HCT116 (cell line): ENCODE results near the gene ADGRG1. TPM values are rescaled to one million over a fixed set of nuclear protein-coding genes. Genes with fewer than 3 reads are reported as not detected.

Experiments used
- ATAC-seq: fragments of 200-7000 bp; cut with Tn5 transposase; 2 replicates; pipeline ENCODE4 v1.9.1; 2020; ENCODE audit warnings: mild to moderate bottlenecking, moderate library complexity
- BruUV-seq: library from RNA; stranded (reverse); fragments of 400-500 nt; replicated peaks from 2 replicates; lab custom pipeline; 2021; lab: Mats Ljungman, UMichigan
- CTCF ChIA-PET: fragments of 300-600 bp; sonication (Branson Sonifier 250); formaldehyde crosslinking; loops from one replicate; lab custom pipeline; 2021; ENCODE audit warnings: antibody characterized with exemption; lab: Charles Lee
- POLR2A ChIA-PET: fragments of 300-600, 350-600 bp; sonication (Branson Sonifier 250); formaldehyde crosslinking; loops from one replicate; lab custom pipeline; 2021; ENCODE audit warnings: antibody characterized with exemption; lab: Charles Lee
- RAD21 ChIA-PET, 2 experiments: fragments of 300-600 bp; sonication (Branson Sonifier 250); formaldehyde crosslinking; loops; one replicate each; lab custom pipeline; 2023; ENCODE audit warnings: low total read pairs in 2 of 2; ENCODE audit not compliant: uncharacterized antibody in 2 of 2, unreplicated experiment in 2 of 2, low non-redundant PET in 1 of 2; lab: Charles Lee
- DNase-seq: peaks from one replicate; pipeline ENCODE4 v3.0.0-alpha.2; 2010; ENCODE audit warnings: low read depth, low spot score
- H2AFZ ChIP-seq: fragments of 200-600 bp; shearing (Covaris generic), sonication (generic); 2 replicates; pipeline ENCODE4 v1.6.1; 2017; ENCODE audit warnings: low read depth, mixed run types, mixed read lengths, antibody characterized with exemption, low read length; ENCODE audit not compliant: poor library complexity, severe bottlenecking
- H3K27ac ChIP-seq: 2 replicates; pipeline ENCODE4 v1.5.1; 2012; ENCODE audit warnings: low read depth, low read length
- H3K27me3 ChIP-seq: fragments of 200-600 bp; sonication (generic); 2 replicates; pipeline ENCODE4 v1.6.1; 2016; ENCODE audit warnings: mixed run types, low read length, mixed read lengths; ENCODE audit not compliant: insufficient read depth
- H3K36me3 ChIP-seq, 2 experiments: fragments of 200-500 bp in 1 of 2; fragments of 200-600 bp in 1 of 2; sonication (Bioruptor generic) in 1 of 2; sonication (generic) in 1 of 2; 2 replicates each; pipeline versions ENCODE4 v1.5.1 to v1.6.1; 2014 to 2016; ENCODE audit warnings: low read length in 2 of 2, inconsistent platforms in 1 of 2, mixed read lengths in 1 of 2, mixed run types in 1 of 2; ENCODE audit not compliant: insufficient read depth in 2 of 2, control insufficient read depth in 1 of 2
- H3K4me1 ChIP-seq, 2 experiments: fragments of 200-600 bp in 1 of 2; sonication (generic) in 1 of 2; 2 replicates each; pipeline versions ENCODE4 v1.5.1 to v1.6.1; 2012 to 2017; ENCODE audit warnings: low read length in 2 of 2, inconsistent platforms in 1 of 2, mild to moderate bottlenecking in 1 of 2, mixed read lengths in 1 of 2, mixed run types in 1 of 2, moderate library complexity in 1 of 2; ENCODE audit not compliant: insufficient read depth in 2 of 2, control insufficient read depth in 1 of 2
- H3K4me2 ChIP-seq: fragments of 200-600 bp; sonication (generic); 2 replicates; pipeline ENCODE4 v1.6.1; 2017; ENCODE audit warnings: mixed run types, low read length, mixed read lengths
- H3K4me3 ChIP-seq, 2 experiments: fragments of 200-600 bp in 1 of 2; sonication (generic) in 1 of 2; replicated peaks in 1 of 2; 2 replicates each; pipeline ENCODE4 v1.5.1; 2011 to 2016; ENCODE audit warnings: low read length in 2 of 2, control low read depth in 1 of 2, low read depth in 1 of 2, mild to moderate bottlenecking in 1 of 2, mixed read lengths in 1 of 2, mixed run types in 1 of 2
- H3K79me2 ChIP-seq: fragments of 200-600 bp; sonication (generic); 2 replicates; pipeline ENCODE4 v1.6.1; 2017; ENCODE audit warnings: mild to moderate bottlenecking, mixed run types, low read length, moderate library complexity, mixed read lengths; ENCODE audit not compliant: insufficient read depth
- H3K9ac ChIP-seq: fragments of 200-600 bp; sonication (generic); 2 replicates; pipeline ENCODE4 v1.6.1; 2016; ENCODE audit warnings: low read length, mixed read lengths
- H3K9me2 ChIP-seq: fragments of 200-600 bp; sonication (generic), shearing (Covaris generic); 2 replicates; pipeline ENCODE4 v1.6.1; 2017; ENCODE audit warnings: mixed run types, mild to moderate bottlenecking, moderate library complexity; ENCODE audit not compliant: insufficient read depth
- H3K9me3 ChIP-seq, 2 experiments: fragments of 200-500 bp in 1 of 2; fragments of 200-600 bp in 1 of 2; sonication (Bioruptor generic) in 1 of 2; sonication (generic) in 1 of 2; 2 replicates each; pipeline ENCODE4 v1.6.1; 2014 to 2017; ENCODE audit warnings: low read length in 2 of 2, mixed read lengths in 2 of 2, inconsistent platforms in 1 of 2, low read depth in 1 of 2, mild to moderate bottlenecking in 1 of 2, mixed run types in 1 of 2, moderate library complexity in 1 of 2; ENCODE audit not compliant: control insufficient read depth in 1 of 2, insufficient read depth in 1 of 2
- H4K20me1 ChIP-seq: fragments of 200-600 bp; sonication (generic), shearing (Covaris generic); 2 replicates; pipeline ENCODE4 v1.6.1; 2017; ENCODE audit warnings: mixed run types, mild to moderate bottlenecking, moderate library complexity; ENCODE audit not compliant: insufficient read depth
- CBX3 ChIP-seq: IDR thresholded peaks from 2 replicates; pipeline ENCODE4 v1.6.1; 2012; ENCODE audit warnings: low read depth
- CEBPB ChIP-seq: IDR thresholded peaks from 2 replicates; pipeline ENCODE4 v1.6.1; 2012; ENCODE audit warnings: low read depth
- EGR1 ChIP-seq: IDR thresholded peaks from 2 replicates; pipeline ENCODE4 v1.6.1; 2012; ENCODE audit warnings: low read depth
- EZH2phosphoT487 ChIP-seq: fragments of 200-600 bp; IDR thresholded peaks from 2 replicates; pipeline ENCODE4 v1.6.1; 2018; ENCODE audit warnings: antibody characterized with exemption, borderline replicate concordance
- JUND ChIP-seq: IDR thresholded peaks from 2 replicates; pipeline ENCODE4 v1.6.1; 2012
- POLR2AphosphoS5 ChIP-seq: IDR thresholded peaks from 2 replicates; pipeline ENCODE4 v1.6.1; 2011; ENCODE audit warnings: mild to moderate bottlenecking, low read depth, low read length, moderate library complexity
- TCF7L2 ChIP-seq: IDR thresholded peaks from 2 replicates; pipeline ENCODE4 v1.7.0; 2011; ENCODE audit warnings: borderline replicate concordance, inconsistent platforms; ENCODE audit not compliant: insufficient read depth, insufficient read length; ENCODE audit errors: extremely low read depth
- ZNF274 ChIP-seq: fragments of 200-500 bp; sonication (Bioruptor generic); IDR thresholded peaks from 2 replicates; pipeline ENCODE4 v1.6.1; 2014; ENCODE audit warnings: mild to moderate bottlenecking, low read depth, low read length, inconsistent platforms
- intact Hi-C: fragments of 100-400 bp; cut with micrococcal nuclease; formaldehyde crosslinking; loops from 2 replicates; pipeline ENCODE4 v1.10.0; 2022
- total RNA-seq: library from RNA; stranded (reverse); gene quantifications from one replicate; pipeline ENCODE4 v1.2.1, GENCODE V29; 2021; ENCODE audit not compliant: unreplicated experiment

ADGRG1 gene
- total RNA-seq, 1 experiment from 2014 or later = 36.4 TPM

DNA sequence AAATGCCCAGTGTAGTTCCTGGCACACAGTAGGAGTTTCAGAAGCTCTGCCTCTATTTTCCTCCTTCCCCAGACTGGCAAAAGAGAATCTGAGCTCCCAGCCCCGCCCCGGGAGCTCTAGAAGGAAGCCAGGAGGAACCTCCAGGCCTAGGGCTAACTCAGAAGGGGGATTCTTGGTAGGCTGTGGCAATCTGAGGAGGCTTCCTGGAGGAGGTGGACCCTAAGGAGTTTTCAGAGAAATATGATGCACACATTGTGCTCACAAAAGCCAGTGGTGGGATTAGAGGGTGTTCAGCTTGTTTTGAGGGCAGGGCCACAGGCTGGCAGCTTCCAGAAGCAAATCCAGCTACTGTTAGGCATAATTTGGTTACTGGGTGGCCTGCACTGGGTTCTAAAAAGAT, 10.0 kb downstream of the ADGRG1 start:
- Histone ChIP-seq H3K36me3 (no peaks in the 10 kb centered on the region; a peak in 1 of 4 replicates), H3K4me3 (no peak overlapping the region), H3K9ac (no peak overlapping the region), H3K27me3 (no peaks in the 10 kb centered on the region), H3K79me2 (no peaks in the 10 kb centered on the region), H3K4me2 (no peak overlapping the region), H3K27ac (no peak overlapping the region), H3K9me2 (no peaks in the 10 kb centered on the region), H4K20me1 (no peaks in the 10 kb centered on the region)
- POLR2A ChIA-PET = no interaction called here
- no peak for ATAC-seq
- RAD21 ChIA-PET = no interaction called here
- intact Hi-C loops = no loop called here
- TF ChIP-seq CEBPB (no peak), EGR1 (no peak), ZNF274 (no peak)
- TF ChIP-seq, all 23 proteins: peak for 0
- no peak for DNase-seq
- no peak overlapping the region for H2AFZ ChIP-seq
- H3K4me1 ChIP-seq = peaks cover 17 to 30% of the 10 kb centered on the region in 2 experiments
- CTCF ChIA-PET = interaction anchor here (1.0 to 3.9 kb wide), 3 partner anchors 9 to 47 kb away, joined by 4 to 12 read pairs (median 4); no protein-coding TSS in a partner anchor
- BruUV-seq = no TSS peak
- H3K9me3 ChIP-seq = no peaks in the 10 kb centered on the region

DNA sequence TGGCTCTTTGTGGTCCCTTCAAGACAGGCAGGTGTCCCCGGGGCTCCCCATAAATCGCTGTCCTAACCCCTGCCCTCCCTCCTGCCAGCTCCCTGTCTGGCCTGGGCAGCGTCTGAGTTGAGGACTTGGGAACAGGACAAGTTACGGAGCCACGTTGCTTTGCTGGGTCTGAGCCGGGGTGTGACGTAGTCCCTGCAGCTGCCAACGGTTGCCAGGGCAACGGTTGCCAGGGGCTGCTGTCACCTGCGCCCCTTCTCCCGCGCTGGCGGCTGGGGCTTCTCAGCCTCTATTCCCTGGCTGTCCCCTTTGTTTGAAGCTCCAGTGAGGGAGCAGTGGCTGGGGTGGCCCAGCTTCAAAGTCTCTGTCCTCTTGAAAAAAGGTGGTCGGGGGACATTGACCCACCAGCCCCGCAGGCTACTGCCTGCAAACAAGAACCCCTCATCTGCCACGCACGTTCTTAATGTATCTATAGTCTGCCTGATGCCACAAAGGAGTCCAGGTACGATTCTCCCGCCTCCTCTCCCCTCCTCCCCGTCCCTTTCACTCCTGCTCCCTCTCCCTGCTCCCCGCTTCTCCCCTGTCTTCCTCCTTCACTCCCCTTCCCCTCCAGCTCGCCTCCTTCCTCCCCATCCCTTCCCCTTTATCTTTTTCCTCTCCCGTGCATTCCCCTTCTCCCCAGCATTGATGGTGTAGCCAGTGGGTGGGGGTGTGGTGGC, 10.9 kb downstream of the ADGRG1 start:
- ATAC-seq (no peak), DNase-seq (no peak)
- no TSS peak for BruUV-seq
- no peak overlapping the region for H3K4me3 ChIP-seq
- CTCF ChIA-PET = interaction anchor here (3.9 kb wide), 1 partner anchor 8 kb away, joined by 12 read pairs; no protein-coding TSS in a partner anchor
- H3K79me2 ChIP-seq = no peaks in the 10 kb centered on the region
- no peaks in the 10 kb centered on the region for H4K20me1 ChIP-seq
- H3K4me1 ChIP-seq = peaks cover 13 to 25% of the 10 kb centered on the region in 2 experiments; a peak in 3 of 4 replicates
- intact Hi-C loops = no loop called here
- POLR2A ChIA-PET = no interaction called here
- RAD21 ChIA-PET = no interaction called here
- TF ChIP-seq POLR2AphosphoS5 (no peak), CBX3 (no peak), TCF7L2 (no peak), EZH2phosphoT487 (no peak), JUND (no peak)
- no peak overlapping the region for H2AFZ ChIP-seq
- no peaks in the 10 kb centered on the region for H3K9me3 ChIP-seq
- no peak overlapping the region for H3K4me2 ChIP-seq
- no peaks in the 10 kb centered on the region for H3K27me3 ChIP-seq
- no peak overlapping the region for H3K9ac ChIP-seq
- H3K27ac ChIP-seq = no peak overlapping the region
- H3K36me3 ChIP-seq = no peaks in the 10 kb centered on the region; a peak in 1 of 4 replicates
- no peaks in the 10 kb centered on the region for H3K9me2 ChIP-seq
